SKM-1 treated with dmso at 0.1 percent for 144 hours (cell line): ENCODE results near the gene GALNT10.

ENCODE experiments used
- DNase-seq: peaks from one replicate; lab custom pipeline; 2025; ENCODE audit not compliant: unreplicated experiment; lab: John Stamatoyannopoulos, UW

The GALNT10 gene

DNA sequence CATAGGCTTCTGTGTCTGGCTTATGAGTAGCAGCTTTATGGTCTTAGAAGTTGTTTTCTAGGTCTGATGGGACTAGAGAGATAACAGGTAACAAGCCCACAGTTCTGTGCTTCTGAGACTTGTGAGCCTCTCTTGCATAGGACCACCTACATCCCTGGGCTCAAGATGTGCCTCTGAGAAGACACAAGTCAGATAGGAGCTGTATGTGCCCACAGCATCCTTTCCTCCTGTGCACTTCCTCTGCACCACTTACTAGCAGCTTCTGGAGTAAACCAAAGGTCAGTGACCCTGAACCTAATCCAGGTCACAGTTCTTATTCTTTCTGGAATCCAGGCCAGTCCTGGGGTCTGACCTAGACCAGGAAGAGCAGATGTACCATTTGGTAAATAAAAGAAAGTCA is 40.0 kb downstream of the GALNT10 start:
- DNase-seq = no peak

DNA sequence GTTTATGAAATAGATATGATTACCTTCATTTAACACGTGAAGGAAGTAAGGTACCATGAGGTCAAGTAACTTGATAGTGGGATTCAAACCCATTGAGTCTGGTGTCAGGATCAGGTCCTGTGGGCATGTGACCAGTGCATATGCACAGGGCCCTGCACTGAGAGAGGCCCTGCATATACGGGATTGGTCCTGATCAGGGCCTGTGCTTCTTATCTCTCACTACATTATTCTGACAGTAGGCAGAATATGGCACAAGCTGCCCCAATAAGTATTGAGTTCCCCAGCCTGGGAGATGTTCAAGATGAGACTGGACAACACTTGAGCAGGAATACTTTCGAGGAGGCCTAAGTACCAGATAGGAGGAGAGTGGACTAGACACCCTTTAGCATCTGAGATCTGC is 44.0 kb downstream of the GALNT10 start:
- no peak for DNase-seq

DNA sequence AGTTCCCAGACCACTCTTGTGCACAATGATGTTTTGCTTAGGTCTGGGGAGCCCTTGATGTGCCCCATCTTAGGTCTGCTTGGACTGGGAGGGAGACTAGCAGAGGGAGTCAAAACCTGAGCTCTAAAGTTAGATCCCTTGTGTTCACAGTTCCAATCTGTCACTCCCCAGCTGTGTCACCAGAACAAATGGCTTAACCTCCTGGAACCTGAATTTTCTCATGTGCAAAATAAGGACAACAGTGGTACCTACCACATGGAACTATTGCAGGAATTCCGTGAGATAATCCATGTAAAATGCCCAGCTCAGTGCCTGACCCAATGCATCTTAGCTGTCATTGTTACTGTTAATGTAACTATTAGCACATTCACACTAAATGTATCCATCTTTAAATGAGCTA is 45.5 kb downstream of the GALNT10 start:
- DNase-seq = no peak

GRCh38 chr5:154236536-154237375 is 46.2 kb downstream of the GALNT10 start:
- DNase-seq = no peak

GRCh38 chr5:154237376-154237743 is 46.8 kb downstream of the GALNT10 start:
- no peak for DNase-seq

GRCh38 chr5:154237946-154238345 is 47.4 kb downstream of the GALNT10 start:
- no peak for DNase-seq

- no peak for DNase-seq
Measured at GRCh38 chr5:154238776-154239481, 48.4 kb downstream of the GALNT10 start.

GRCh38 chr5:154240595-154240994 is 50.1 kb downstream of the GALNT10 start:
- no peak for DNase-seq

DNA sequence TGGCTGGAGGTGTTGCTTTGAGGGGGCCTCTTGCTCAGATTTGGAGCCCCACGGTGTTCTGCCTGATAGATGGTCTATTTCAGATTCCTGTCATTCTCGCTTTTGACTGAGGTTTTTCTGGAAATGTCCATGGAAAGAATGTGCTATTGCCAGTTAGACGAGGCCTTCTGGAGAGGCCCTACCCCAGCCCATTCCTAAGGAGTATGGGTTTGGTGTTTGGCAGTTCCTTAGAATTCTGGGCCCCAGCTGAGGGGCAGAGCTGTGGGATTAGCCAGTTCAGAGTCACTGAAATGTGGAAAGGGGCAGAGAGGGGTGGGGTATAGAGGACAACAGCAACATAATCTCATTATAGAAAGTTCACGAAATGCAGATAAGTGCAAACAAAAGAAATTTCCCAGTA is 50.5 kb downstream of the GALNT10 start:
- no peak for DNase-seq

DNA sequence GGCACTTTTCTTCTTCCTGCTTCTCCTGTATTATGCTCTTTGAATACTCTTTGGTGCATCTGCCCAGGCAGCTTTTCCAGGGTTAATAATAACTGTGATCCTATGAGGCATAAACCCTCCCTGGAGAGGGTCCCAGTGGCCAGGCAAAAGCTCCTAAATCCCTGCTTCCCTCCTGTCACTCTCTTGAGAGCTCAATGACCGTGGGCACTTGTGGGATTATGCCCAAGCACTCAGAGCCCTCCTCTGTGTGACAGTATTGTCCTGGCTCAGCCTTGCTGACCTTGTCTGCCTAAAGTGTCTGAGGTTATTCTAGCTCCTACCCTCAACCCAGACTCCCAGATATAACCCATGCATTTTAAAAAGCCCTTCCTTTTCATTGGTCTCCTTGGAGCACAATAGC is 51.9 kb downstream of the GALNT10 start:
- DNase-seq = no peak

DNA sequence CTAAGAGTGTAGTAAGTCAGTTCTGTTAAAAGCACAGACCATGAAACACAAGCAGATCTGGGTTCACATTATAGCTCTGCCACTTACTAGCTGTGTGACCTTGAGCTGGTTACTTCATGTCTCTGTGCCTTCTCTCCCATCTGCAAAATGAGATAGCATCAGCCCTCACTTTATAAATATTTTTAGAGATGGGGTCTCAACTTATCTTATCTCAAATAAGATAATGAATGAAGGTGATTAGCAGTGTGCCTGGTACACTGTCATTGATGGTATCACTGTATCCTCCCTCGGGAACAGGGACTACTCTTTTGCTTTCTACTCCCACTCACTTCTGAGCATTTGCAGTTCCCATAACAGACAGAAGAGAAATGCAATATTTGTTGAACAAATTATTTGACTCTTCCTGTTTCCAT is 52.4 kb downstream of the GALNT10 start:
- no peak for DNase-seq

GRCh38 chr5:154243736-154244135 is 53.2 kb downstream of the GALNT10 start:
- DNase-seq = no peak

DNA sequence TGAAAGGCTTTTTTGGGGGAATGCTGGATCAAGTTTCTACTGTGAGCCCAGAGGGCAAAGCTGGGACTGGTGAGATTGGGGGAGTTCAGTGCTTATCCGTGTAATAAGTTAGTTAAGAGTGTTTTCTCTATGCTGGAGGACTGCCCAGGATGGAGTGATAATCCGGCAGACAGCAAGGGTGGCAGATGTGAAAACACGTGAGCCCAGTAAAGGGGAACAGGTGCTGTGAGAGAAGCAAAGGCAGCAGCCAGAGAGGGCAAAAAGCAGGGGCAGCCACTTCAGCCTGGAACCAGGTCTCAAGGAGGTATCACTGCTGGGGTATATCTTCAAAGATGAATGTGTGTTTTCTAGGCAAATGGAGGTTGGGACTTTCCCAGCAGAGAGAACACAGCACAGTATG is 53.9 kb downstream of the GALNT10 start:
- no peak for DNase-seq

- DNase-seq = no peak
Measured at GRCh38 chr5:154248691-154249090, 58.2 kb downstream of the GALNT10 start.

DNA sequence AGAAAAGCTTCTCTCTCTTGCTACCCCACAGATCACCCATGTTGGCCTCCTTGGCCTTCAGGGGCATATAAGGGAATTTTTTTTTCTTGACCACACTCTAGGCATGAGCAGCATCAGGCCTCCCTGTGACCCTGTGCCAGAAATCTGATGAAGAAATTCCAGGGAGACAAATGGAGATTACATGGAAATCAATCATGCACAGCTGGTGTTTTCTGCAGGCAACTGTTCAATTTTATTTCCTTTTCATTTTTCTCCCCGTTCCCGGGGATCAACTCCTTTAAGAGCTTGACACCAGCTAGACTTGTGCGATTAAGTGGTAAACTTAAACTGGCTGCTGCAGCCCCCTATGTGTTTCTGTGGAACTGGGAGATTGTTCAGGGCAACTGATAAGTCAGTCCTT is 59.3 kb downstream of the GALNT10 start:
- DNase-seq = no peak

DNA sequence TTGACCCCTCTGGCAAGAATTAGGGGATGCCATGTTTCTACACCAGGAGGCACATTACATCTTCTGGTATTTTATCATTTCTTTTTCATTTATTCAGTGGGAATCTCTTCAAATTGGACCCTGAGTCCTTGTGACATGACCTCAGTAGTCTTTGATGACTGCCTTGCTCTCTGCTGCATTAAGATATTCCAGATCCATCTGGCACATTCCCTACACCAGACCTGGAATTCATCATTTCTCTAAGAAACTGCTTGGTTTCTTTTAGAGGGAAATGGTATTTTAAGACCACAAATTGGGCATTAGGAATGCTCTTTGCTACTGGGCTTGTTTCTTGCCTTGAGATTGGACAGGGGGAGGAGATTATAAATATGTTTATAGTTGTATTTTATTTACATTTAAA is 61.0 kb downstream of the GALNT10 start:
- DNase-seq = no peak

GRCh38 chr5:154253807-154254206 is 63.3 kb downstream of the GALNT10 start:
- no peak for DNase-seq

DNA sequence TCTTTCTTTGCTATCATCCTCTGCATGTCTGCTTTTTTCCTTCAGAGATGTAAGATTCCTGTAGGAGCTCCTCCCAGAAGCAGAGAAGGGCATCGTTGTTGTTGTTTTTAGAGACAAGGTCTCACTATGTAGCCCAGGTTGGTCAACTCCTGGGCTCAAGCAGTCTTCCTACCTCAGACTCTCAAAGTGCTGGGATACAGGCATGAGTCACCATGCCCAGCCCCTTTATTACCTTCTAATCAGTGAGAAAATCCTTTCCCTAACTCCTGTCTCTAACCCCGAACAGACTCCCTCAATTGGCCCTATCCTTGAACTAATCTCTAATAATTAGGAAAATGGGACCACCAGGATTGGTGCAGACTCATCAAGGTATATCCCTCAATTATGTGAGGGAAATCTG is 64.4 kb downstream of the GALNT10 start:
- DNase-seq = no peak

DNA sequence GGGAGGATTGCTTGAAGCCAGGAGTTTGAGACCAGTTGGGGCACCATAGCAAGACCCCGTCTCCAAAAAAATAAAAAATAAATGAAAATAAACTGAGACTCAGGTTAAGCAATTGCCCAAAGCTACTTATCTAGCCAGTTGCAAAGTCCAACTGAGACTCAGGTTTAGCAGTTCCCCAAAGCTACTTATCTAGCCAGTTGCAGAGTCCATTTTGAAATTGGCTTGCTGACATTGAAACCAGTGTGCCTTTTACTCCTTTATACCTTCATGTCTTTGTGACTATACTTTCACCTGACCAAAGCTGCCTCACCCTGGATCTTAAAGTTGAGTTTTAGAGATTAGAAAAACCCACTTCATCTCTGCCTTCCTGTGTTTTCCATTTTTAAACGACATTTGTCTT is 66.5 kb downstream of the GALNT10 start:
- DNase-seq = no peak

DNA sequence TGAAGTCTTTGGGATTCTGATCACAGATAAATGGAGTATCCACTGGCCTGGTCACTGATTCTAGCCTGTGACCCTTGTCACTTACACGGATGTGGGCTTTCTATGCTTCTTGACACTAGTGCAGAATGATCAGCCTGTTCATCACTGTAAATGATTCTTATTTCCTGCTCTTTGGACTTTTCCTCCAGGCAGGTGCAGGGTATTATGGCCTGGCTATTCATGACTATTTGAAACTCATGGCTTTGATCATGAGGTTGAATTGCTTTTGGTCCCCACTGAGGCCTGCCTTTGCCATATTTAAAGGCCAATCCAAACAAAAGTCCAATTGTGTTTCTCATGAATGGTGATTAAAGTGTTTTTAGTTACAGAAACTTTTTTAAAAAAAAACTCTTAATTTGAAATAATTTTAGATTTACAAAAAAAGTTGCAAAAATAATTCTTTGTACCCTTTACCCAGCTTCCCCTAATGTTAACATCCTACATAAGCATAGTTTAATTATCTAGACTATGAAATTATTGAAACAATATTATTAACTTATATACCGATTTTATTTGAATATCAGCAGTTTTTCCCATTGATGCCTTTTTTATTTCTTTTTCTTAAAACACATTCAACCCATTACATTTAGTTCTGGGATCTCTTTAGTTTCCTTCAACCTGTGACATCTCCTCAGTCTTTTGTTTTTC is 68.1 kb downstream of the GALNT10 start:
- DNase-seq = no peak

- DNase-seq = no peak
Measured at GRCh38 chr5:154260224-154260927, 69.8 kb downstream of the GALNT10 start.
